Stromal cell of bone marrow (primary cell): ENCODE measurements around the gene COX6A1.
"Not testable (repeated sequence)": the region's sequence is repeated elsewhere in the genome, so short reads cannot be mapped to it uniquely, and the experiment has no call there.

ENCODE experiments used
- DNase-seq: peaks from one replicate; pipeline ENCODE4 v3.0.0-alpha.2; 2012; ENCODE audit warnings: low read depth

COX6A1 gene

GRCh38 chr12:120468325-120468820 lies 30.5 kb downstream of the COX6A1 start:
- DNase-seq = no peak

- DNase-seq = no peak
Measured at GRCh38 chr12:120468821-120469449, 31.0 kb downstream of the COX6A1 start.

- peak; percentile 90 for DNase-seq
Measured at GRCh38 chr12:120469450-120470149, 31.7 kb downstream of the COX6A1 start, which contains the start of gene SRSF9. SRSF9 (minus strand) TSS chr12:120469748; CDS start chr12:120469609, 139 bp downstream.

DNA sequence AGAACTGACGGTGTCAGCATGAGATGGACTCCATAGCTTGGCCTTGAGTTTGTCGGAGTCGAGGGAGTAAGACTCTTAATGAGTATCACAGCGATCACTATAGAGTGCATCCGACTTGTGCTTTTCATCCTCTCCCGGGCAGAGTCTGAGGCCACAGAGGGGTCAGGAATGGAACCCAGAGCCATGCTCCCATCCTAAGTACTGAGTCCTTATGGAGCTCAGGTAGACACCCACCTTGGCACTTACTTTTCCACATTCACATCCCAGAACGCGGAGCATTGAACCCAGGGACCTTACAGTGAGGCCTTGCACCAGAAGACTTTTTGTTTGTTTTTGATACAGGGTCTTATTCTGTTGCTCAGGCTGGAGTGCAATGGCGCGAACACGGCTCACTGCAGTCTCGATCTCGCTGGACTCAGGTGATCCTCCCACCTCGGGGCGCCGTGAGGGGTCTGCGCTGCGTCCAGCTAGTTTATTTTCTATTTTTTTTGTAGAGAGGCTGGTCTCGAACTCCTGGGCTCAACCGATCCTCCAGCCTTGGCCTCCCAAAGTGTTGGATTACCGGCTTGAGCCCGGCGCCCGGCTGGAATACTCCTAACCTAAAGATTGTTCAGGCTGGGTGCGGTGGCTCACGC lies 32.4 kb downstream of the COX6A1 start:
- DNase-seq = no peak

DNA sequence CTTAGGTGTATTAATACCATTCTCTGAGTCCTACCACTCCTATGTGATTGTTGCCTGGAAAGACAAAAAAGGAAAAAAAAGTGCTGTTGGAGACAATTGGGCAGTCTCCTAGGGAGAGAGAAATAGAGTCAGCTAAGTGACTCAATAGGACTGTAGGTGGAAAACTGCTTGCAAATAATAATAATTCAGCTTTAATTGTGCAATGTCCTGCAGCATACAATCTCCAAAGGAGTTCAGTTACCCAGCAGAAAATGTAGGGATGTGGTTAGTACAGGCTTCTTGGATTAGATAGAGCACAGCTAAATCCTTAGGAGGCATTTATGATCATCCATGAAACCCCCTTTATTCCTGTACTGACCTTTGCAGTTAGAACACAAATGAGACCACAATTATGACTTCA lies 34.6 kb downstream of the COX6A1 start:
- DNase-seq = no peak

GRCh38 chr12:120473807-120474615 lies 36.1 kb downstream of the COX6A1 start:
- DNase-seq = no peak

GRCh38 chr12:120474616-120474960 lies 36.7 kb downstream of the COX6A1 start:
- no peak for DNase-seq

DNA sequence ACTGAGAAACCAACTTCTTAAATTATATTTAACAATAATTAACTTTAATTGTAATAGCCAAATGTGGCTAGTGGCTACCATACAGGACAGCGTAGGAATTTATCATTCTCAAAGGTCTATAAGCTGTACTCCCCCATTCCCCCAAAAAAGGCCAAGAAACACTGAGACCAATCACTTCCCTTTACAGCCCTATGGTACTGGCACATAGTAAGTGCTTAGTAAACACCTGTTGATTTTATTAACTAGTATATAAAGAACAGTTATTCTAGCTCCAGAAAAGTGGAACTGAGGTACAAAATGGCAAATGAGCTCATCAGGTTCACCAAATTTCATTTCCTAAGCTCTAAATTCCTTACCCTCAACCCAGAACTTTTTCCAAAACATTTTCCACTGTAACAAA lies 37.7 kb downstream of the COX6A1 start:
- DNase-seq = no peak

DNA sequence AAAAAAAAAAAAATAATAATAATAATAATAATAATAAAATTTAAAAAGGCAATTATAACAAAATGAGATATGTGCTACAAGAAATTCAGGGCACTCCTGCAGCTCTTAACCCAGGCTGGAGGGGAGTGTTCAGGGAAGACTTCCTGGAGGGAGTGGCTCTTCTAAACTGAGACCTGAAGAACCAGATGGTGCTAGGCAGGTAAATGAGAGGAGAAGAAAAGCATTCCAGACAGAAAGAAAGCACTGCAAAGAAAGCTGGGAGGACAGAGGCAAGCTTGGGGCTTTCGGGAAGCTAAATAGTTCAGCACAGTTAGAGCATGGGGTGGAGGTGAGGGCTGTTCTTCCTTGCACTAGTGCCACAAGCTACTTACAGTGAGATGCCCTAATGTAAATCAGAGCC lies 41.5 kb downstream of the COX6A1 start:
- no peak for DNase-seq

DNA sequence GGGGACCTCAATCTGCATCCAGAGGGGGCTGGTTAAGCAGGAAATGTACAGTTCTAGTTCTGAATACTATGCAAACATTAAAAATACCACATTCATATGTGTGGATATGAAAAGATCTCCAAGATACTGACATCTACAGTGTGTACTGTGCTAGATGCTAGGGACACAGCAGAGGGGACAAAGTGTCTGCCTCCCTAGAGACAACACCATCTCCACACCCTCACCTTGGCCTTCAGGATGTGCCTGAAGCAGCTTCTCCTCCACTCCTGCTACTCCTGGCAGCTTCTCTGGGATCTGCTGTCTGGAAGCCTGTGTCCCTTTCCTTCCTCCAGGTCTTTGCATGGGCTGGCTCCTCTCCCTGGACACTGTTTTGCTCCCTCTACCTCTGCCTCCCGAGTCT lies 42.3 kb downstream of the COX6A1 start:
- no peak for DNase-seq

GRCh38 chr12:120481022-120481767 lies 43.3 kb downstream of the COX6A1 start:
- no peak for DNase-seq

DNA sequence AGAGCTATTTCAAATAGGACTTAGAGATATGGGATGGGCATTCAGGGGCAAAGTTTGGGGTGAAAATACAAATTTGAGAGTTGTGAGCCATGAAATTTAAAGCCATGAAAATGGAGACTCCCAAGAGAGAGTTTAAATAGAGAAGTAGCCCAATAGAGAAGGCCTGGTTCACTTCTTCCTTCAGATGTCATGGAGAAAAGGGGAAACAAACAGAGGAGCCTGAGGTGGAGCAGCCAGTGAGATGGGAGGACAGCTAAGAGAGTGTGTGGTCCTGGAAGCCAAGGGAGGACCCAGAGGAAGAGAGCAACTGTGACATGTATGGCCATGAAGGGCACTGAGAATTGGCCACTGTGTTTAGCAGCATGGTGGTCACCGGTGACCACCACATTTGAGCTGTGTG lies 45.7 kb downstream of the COX6A1 start:
- no peak for DNase-seq

GRCh38 chr12:120485961-120486881 lies 48.3 kb downstream of the COX6A1 start:
- no peak for DNase-seq

DNA sequence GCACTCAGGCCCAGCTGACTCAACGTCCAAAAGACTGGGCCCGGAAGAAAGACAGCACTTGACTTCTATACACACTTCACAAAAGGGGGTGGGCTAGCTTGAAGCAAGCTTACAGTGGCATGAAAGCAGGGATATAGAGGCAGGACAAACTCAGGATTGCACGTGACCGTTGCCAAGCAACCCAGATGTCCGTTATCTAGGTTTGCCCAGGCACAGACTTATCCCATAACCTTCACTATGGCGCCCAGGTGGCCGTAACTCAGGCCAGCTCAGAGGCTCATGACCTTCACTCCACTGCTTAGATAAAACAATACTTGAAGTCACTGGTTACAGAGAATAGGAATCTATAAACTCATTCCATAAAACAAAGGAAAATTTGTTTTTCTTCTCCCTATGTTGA lies 49.6 kb downstream of the COX6A1 start:
- not testable (repeated sequence) for DNase-seq

DNA sequence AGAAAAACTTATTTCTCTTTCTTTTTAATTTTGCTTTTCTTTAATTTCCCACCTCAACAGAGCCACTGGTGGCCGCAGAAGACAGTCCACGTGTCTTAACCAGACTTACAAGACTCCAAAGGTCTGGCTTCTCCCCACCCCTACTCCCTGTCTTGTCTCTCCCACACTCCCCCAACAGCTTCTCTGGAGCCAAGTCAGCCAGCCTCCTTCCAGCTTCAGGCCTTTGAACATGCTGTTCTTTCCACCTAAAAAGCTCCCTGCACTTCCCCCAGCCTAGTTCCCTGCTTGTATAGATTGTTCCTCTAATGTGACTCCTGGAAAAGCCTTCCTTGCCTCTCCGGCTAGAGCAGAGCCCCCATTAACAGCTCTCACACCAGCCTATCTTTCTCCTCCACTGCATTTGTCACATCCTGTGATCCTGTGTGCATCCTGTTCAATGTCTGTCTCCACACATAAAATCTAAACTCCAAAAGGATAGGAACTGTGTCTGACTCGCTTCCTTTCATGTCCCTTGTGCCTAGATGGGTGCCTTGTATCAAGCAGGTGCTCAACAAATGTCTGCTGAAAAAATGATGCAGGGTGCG lies 50.2 kb downstream of the COX6A1 start:
- no peak for DNase-seq

DNA sequence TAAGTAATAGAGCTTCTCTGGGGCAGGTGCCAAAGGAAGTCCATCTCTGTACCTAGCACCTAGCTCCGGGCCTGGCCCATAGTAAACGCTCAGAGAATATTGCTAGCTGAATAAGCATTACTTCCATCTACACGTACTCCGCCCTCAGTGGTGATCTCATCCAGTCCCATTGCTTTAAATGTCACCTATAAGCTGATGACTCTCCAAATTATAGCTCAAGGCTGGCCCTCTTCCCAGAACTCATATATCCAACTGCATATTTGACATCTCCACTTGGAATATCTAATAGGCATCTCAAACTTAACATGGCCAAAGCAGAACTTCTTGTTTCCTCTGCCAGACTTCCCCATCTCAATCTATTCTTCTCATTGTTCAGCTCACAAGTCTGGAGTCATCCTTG lies 51.1 kb downstream of the COX6A1 start:
- DNase-seq = no peak

DNA sequence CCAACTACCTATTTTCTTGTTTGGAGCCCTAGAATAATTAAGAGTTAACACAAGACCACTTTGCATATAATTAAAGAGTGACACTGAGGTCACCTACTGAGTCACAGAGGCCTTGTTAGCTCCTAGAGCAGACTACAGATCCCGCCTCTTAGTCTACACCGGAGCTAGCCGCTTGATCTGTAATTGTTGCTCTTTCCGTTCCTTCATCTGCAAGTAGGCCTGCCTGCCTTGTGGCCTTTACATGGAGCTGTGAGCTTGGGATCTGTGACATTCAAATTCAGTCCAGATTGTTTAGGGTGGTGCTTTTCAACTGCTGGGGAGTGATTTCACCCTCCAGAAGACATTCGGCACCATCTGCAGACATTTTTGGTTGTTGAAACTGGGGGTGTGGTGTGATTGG lies 52.4 kb downstream of the COX6A1 start:
- no peak for DNase-seq
